GM18499 (cell line): ENCODE results near the gene OGT.
"Not testable (repeated sequence)": the region's sequence is repeated elsewhere in the genome, so short reads cannot be mapped to it uniquely, and the experiment has no call there.

Experiments used
- ATAC-seq: cut with Tn5 transposase; IDR thresholded peaks from one replicate; pipeline ENCODE4 v1.9.1; 2021; ENCODE audit warnings: moderate number of reproducible peaks; ENCODE audit not compliant: insufficient read depth, unreplicated experiment

Gene OGT

GRCh38 chrX:71536285-71536684 is 3.4 kb downstream of the OGT start:
- no peak for ATAC-seq

GRCh38 chrX:71537743-71538142 is 4.8 kb downstream of the OGT start:
- ATAC-seq: no peak

- ATAC-seq: peak; percentile 26
These were observed 7.9 kb downstream of the OGT start for GRCh38 chrX:71540801-71541200.

- peak; percentile 60 for ATAC-seq
These were observed 8.5 kb downstream of the OGT start for GRCh38 chrX:71541210-71542022.

GRCh38 chrX:71542411-71542810 is 9.5 kb downstream of the OGT start:
- ATAC-seq: no peak

- no peak for ATAC-seq
These were observed 9.9 kb downstream of the OGT start for GRCh38 chrX:71542825-71543224.

DNA sequence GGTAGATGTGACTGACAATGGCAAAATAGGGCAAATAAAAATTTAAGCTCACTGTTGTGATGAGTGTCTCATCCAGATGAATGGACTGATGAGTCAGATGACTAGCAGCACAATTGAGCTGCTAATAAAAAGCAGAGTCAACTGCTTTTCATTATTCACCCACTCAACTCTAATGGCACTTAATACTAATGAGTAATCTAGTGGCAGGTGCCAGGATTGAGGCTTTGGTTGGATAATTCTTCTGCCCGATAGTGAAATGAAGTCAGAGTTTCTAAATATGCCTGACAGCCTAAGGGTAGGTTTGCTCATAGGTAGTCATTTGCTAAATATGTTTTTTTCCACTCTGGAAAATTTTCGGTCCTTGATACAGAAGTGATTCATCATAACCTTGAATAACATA is 10.4 kb downstream of the OGT start:
- ATAC-seq: no peak

GRCh38 chrX:71545364-71545763 is 12.5 kb downstream of the OGT start:
- no peak for ATAC-seq

- no peak for ATAC-seq
These were observed 14.0 kb downstream of the OGT start for GRCh38 chrX:71546879-71547278.

DNA sequence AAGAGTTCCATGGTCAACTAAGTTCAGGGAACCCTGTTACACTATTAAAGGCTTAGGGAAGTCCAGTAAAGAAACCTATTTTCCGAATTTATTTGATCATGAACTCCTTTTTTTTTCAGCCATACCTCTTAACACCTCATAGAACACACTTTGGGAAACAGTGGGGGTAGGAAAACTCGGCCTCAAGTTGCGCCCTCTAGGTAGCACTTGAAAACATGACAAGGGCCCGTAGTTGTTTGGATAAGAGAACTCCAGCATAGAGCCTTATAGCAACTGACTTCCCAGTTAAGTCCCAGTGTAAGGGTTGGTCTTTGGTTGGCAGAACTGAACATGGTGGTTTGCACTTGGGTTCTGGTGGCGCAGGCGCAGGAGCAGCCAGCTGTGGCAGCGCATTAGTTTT is 14.4 kb downstream of the OGT start:
- no peak for ATAC-seq

- ATAC-seq: no peak
These were observed 17.1 kb downstream of the OGT start for GRCh38 chrX:71549986-71550385.

GRCh38 chrX:71550578-71550977 is 17.7 kb downstream of the OGT start:
- no peak for ATAC-seq

GRCh38 chrX:71556036-71556435 is 23.1 kb downstream of the OGT start:
- ATAC-seq: no peak

DNA sequence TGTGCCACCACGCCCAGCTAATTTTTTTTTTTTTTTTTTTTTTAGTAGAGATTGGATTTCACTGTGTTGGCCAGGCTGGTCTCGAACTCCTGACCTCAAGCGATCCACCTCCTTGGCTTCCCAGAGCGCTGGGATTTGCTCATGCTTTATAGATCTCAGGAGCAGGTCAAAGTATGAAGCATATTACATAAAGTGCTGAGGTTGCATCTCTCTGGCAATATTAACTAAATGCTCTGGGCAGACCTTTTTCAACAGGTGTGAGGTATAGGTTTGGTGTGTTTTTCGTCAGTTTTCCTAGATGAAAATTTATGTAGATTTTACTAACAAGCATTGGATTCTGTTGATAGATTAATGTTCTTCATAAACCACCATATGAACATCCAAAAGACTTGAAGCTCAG is 26.0 kb downstream of the OGT start:
- no peak for ATAC-seq

GRCh38 chrX:71559773-71560172 is 26.9 kb downstream of the OGT start:
- ATAC-seq: not testable (repeated sequence)

GRCh38 chrX:71563921-71564320 is 31.0 kb downstream of the OGT start:
- no peak for ATAC-seq

DNA sequence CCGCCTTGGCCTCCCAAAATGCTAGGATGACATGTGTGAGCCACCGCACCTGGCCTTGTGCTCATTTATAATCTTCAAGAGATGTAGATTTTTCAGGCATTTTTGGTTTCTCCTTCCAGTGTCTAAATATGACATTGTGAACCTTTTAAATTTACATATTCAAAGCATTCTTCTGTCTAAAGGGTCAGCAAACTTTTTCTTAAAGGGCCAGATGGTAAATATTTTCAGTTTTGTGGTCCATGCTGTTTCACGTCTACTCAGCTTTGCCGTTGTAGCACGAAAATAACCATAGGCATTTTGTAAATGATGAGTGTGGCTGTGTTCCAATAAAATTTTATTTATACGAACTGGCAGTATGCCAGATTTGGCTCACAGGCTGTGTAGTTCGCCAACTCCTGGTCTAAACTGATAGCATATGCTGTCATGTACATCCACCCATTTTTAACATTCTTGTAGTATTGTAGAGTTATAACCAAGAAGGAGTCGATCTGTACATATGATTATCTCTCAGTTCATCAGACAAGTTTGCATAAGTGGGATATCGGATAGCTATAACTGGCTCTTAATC is 32.7 kb downstream of the OGT start:
- no peak for ATAC-seq

DNA sequence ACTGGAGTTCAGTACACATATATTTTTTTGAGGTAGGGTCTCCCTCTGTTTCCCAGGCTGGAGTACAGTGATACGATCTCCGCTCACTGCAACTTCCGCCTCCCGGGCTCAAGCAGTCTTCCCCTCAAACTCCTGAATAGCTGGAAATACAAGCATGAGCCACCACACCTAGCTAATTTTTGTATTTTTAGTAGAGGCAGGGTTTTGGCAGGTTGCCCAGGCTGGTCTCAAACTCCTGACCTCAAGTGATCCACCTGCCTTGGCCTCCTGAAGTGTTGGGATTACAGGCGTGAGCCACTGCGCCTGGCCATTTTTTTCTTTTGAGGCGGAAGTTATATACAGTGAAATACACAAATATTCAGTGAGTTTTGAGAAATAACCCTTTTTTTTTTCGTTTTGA is 38.5 kb downstream of the OGT start:
- not testable (repeated sequence) for ATAC-seq

- ATAC-seq: no peak
These were observed 40.7 kb downstream of the OGT start for GRCh38 chrX:71573590-71573989.

- no peak for ATAC-seq
These were observed 44.8 kb downstream of the OGT start for GRCh38 chrX:71577682-71578081.

DNA sequence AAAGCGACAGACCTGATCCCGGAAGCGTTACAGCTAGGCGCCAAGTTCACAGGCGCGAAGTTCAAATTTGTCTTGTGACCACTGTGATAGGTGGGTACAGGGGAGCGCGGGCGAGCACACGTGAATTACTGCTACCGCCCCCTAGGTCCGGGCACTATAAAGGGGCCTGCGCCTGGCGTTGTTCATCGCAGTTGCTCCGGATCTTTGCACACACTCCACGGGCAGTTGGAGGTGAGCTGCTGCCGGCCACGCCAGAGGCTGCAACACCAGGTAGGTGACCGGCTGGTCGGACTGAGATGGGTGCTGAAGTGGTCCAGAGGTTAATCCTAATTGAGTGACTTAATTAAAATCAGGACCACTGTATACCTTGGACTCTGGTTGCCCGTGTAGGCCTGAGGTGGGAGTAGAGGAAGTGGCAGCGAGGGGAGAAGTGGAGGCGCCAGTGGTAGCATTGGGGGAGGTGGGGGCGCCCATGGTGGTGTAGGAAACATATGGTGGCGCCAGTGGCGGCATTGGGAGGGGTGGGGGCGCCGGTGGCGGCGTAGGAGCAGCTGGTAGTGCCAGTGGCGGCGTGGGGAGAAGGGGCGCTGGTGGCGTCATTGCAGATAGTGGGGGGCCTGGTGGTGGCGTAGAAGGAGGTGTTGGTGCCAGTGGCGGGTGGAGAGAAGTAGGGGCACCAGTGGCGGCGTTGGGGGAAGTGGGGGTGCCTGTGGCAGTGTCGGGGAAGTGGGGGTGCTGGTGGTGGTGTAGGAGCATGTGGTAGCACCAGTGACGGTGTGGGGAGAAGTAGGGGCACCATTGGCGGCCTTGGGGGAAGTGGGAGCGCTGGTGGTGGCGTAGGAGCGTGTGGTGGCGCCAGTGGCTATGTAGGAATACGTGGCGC is 45.6 kb downstream of the OGT start, which contains the start of gene GCNA:
GCNA (plus strand) TSS at position 185 of the 883 bp plus-strand sequence. CDS start 2,385 bp downstream, outside the sequence.
- ATAC-seq: no peak
